PC-9 (cell line): ENCODE measurements around the gene HMGN4. TPM values are rescaled to one million over a fixed set of nuclear protein-coding genes. Genes with fewer than 3 reads are reported as not detected.

Experiments used
- BruUV-seq: library from RNA; stranded (reverse); fragments of 400-500 nt; replicated peaks from 2 replicates; lab custom pipeline; 2021; lab: Mats Ljungman, UMichigan
- CTCF ChIA-PET: fragments of 300-600 bp; sonication (Branson Sonifier 250); formaldehyde crosslinking; loops from one replicate; lab custom pipeline; 2022; ENCODE audit warnings: antibody characterized with exemption; lab: Charles Lee
- POLR2A ChIA-PET: fragments of 300-600 bp; sonication (Branson Sonifier 250); formaldehyde crosslinking; loops from one replicate; lab custom pipeline; 2022; ENCODE audit warnings: antibody characterized with exemption; ENCODE audit not compliant: unreplicated experiment; lab: Charles Lee
- DNase-seq, 2 experiments: peaks; one replicate each; pipeline versions ENCODE4 v3.0.0 to v3.0.0-alpha.2; 2015 to 2022; ENCODE audit warnings: mixed read lengths in 1 of 2
- H2AFZ ChIP-seq: fragments of 200-600 bp; sonication (generic); 2 replicates; pipeline ENCODE4 v1.8.1; 2017; ENCODE audit warnings: antibody characterized with exemption
- H3F3A ChIP-seq: fragments of 200-600 bp; sonication (generic); 2 replicates; pipeline ENCODE4 v1.8.1; 2017; ENCODE audit warnings: antibody characterized with exemption, mild to moderate bottlenecking, low read depth; ENCODE audit not compliant: insufficient read depth
- H3K27ac ChIP-seq: fragments of 200-600 bp; sonication (generic); 2 replicates; pipeline ENCODE4 v1.6.1; 2016; ENCODE audit warnings: mixed run types
- H3K27me3 ChIP-seq: fragments of 200-600 bp; sonication (generic); 2 replicates; pipeline ENCODE4 v1.6.1; 2016; ENCODE audit warnings: low read depth, mixed run types; ENCODE audit not compliant: insufficient read depth
- H3K36me3 ChIP-seq: fragments of 200-600 bp; sonication (generic); 2 replicates; pipeline ENCODE4 v1.6.1; 2016; ENCODE audit warnings: low read depth, mixed run types
- H3K4me1 ChIP-seq: fragments of 200-600 bp; sonication (generic); replicated peaks from 2 replicates; pipeline ENCODE4 v1.6.1; 2016; ENCODE audit warnings: mixed run types; ENCODE audit not compliant: insufficient read depth
- H3K4me2 ChIP-seq: fragments of 200-600 bp; sonication (generic); 2 replicates; pipeline ENCODE4 v1.6.1; 2017; ENCODE audit warnings: mixed run types
- H3K4me3 ChIP-seq: fragments of 200-600 bp; sonication (generic); 2 replicates; pipeline ENCODE4 v1.6.1; 2016; ENCODE audit warnings: mixed run types
- H3K79me2 ChIP-seq: fragments of 200-600 bp; sonication (generic); 2 replicates; pipeline ENCODE4 v1.6.1; 2017; ENCODE audit warnings: low read depth, mixed run types
- H3K9me2 ChIP-seq: fragments of 200-600 bp; sonication (generic); 2 replicates; pipeline ENCODE4 v1.8.1; 2017; ENCODE audit warnings: mild to moderate bottlenecking; ENCODE audit not compliant: insufficient read depth
- H3K9me3 ChIP-seq: fragments of 200-600 bp; sonication (generic); 2 replicates; pipeline ENCODE4 v1.8.1; 2016; ENCODE audit warnings: low read depth; ENCODE audit not compliant: insufficient read depth
- H4K20me1 ChIP-seq: fragments of 200-600 bp; sonication (generic); 2 replicates; pipeline ENCODE4 v1.8.1; 2017; ENCODE audit not compliant: insufficient read depth
- CTCF ChIP-seq: fragments of 200-600 bp; sonication (generic); conservative IDR thresholded peaks from 2 replicates; pipeline ENCODE4 v1.6.1; 2017; ENCODE audit warnings: mixed run types, antibody characterized with exemption, mild to moderate bottlenecking, moderate library complexity
- EZH2 ChIP-seq: fragments of 200-600 bp; sonication (generic); IDR thresholded peaks from 2 replicates; pipeline ENCODE4 v1.8.0; 2017; ENCODE audit warnings: antibody characterized with exemption, low read depth
- intact Hi-C: fragments of 100-400 bp; cut with micrococcal nuclease; formaldehyde crosslinking; loops from one replicate; pipeline ENCODE4 v1.10.0; 2022; ENCODE audit not compliant: unreplicated experiment
- total RNA-seq: library from RNA; stranded (reverse); gene quantifications from 2 replicates; pipeline ENCODE4 v1.2.3, GENCODE V29; 2021

HMGN4 gene
- total RNA-seq, 1 experiment from 2014 or later: 86.9 TPM

- POLR2A ChIA-PET: interaction anchor here (0.5 to 0.7 kb wide), 5 partner anchors 13 to 216 kb away, joined by 3 to 8 read pairs (median 7); no protein-coding TSS in a partner anchor
- H3K4me3 ChIP-seq: peak overlapping the region; percentile 69
- no TSS peak for BruUV-seq
- peak overlapping the region; percentile 60 for H3K27ac ChIP-seq
- no peaks in the 10 kb centered on the region for H3K79me2 ChIP-seq
- no peaks in the 10 kb centered on the region for H3K9me2 ChIP-seq
- no peaks in the 10 kb centered on the region for H3K9me3 ChIP-seq
- H3K36me3 ChIP-seq: no peaks in the 10 kb centered on the region
- peaks cover 56% of the 10 kb centered on the region for H3F3A ChIP-seq
- peaks cover 31% of the 10 kb centered on the region for H3K4me1 ChIP-seq
- intact Hi-C loops: loop anchor here (1.0 kb wide), 1 partner anchor 13 kb away; no protein-coding TSS in a partner anchor
- peak overlapping the region; percentile 50 for H2AFZ ChIP-seq
- TF ChIP-seq EZH2 (no peak), CTCF (no peak)
- H4K20me1 ChIP-seq: no peaks in the 10 kb centered on the region
- CTCF ChIA-PET: interaction anchor here (0.7 kb wide), 1 partner anchor 242 kb away, joined by 4 read pairs; no protein-coding TSS in a partner anchor
- H3K4me2 ChIP-seq: peak overlapping the region; percentile 84
- DNase-seq: peak in 1 of 2 experiments; percentile 24
- H3K27me3 ChIP-seq: no peaks in the 10 kb centered on the region
Observed at GRCh38 chr6:26555505-26556262, 17.5 kb downstream of the HMGN4 start.

- BruUV-seq: TSS peak; percentile 97
- intact Hi-C loops: loop anchor here (1.0 kb wide), 1 partner anchor 12 kb away; no protein-coding TSS in a partner anchor
- Histone ChIP-seq H3K4me2 (peak overlapping the region; percentile 84), H3F3A (peaks cover 56% of the 10 kb centered on the region), H3K9me2 (no peaks in the 10 kb centered on the region), H3K27me3 (no peaks in the 10 kb centered on the region), H3K4me1 (peaks cover 31% of the 10 kb centered on the region), H3K79me2 (no peaks in the 10 kb centered on the region), H3K9me3 (no peaks in the 10 kb centered on the region), H3K36me3 (no peaks in the 10 kb centered on the region), H3K27ac (peak overlapping the region; percentile 60), H2AFZ (peak overlapping the region; percentile 50; the same call in 1 of the 2 replicates), H3K4me3 (peak overlapping the region; percentile 69), H4K20me1 (no peaks in the 10 kb centered on the region)
- peak; percentile 75 to 85 for DNase-seq
- ChIA-PET POLR2A (interaction anchor here (0.5 to 0.7 kb wide), 7 partner anchors 12 to 997 kb away, joined by 3 to 11 read pairs (median 6); no protein-coding TSS in a partner anchor), CTCF (interaction anchor here (0.6 kb wide), 1 partner anchor 13 kb away, joined by 5 read pairs; no protein-coding TSS in a partner anchor)
- no peak for TF ChIP-seq EZH2
- no peak for TF ChIP-seq CTCF
Observed at GRCh38 chr6:26556263-26557070, 18.3 kb downstream of the HMGN4 start.
